HG03280 (cell line): ENCODE measurements around the gene MYEOV.

Source experiments
- ATAC-seq: cut with Tn5 transposase; IDR thresholded peaks from one replicate; pipeline ENCODE4 v1.9.1; 2021; ENCODE audit warnings: mild to moderate bottlenecking, moderate library complexity; ENCODE audit not compliant: unreplicated experiment

MYEOV gene

DNA sequence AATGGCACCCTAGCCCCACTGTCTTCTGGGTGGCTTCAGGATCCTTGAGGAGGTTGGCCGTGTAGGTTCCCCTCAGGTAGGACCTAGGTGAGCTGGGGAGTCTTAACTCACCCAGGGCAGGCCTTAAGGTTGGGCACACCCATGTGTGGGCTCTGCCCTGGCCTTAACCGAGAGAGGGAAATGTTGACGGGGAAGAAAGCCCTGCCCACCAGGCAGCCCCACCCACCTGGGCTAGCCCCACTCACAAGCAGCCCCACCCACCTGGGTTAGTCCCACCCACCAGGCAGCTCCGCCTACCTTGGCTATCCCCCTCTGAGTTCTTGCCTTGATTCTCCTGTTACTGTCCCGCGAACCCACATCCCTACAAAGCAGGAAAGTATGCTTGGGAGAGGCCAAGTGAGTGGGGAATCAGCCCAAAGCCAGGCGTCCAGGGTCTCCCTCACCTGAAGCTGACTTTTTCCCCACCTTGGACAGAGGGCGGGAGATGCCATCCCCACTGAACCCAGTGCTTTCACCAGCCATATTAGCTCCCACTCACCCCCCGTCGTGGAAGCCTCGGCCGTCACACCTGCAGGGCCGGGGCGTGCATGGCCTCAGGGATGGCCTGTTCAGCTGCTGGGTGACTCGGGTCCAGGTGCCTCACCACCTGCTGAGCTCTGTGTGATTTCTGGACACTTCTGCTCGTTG, at the start of gene MYEOV:
Gene MYEOV, plus strand, starts transcription at position 337 of the 687 bp plus-strand sequence. CDS start 1,200 bp downstream, outside the sequence.
- ATAC-seq, result no peak

GRCh38 chr11:69244266-69244665, 49.7 kb upstream of the MYEOV start:
- no peak for ATAC-seq

GRCh38 chr11:69245041-69245440, 48.9 kb upstream of the MYEOV start:
- no peak for ATAC-seq

DNA sequence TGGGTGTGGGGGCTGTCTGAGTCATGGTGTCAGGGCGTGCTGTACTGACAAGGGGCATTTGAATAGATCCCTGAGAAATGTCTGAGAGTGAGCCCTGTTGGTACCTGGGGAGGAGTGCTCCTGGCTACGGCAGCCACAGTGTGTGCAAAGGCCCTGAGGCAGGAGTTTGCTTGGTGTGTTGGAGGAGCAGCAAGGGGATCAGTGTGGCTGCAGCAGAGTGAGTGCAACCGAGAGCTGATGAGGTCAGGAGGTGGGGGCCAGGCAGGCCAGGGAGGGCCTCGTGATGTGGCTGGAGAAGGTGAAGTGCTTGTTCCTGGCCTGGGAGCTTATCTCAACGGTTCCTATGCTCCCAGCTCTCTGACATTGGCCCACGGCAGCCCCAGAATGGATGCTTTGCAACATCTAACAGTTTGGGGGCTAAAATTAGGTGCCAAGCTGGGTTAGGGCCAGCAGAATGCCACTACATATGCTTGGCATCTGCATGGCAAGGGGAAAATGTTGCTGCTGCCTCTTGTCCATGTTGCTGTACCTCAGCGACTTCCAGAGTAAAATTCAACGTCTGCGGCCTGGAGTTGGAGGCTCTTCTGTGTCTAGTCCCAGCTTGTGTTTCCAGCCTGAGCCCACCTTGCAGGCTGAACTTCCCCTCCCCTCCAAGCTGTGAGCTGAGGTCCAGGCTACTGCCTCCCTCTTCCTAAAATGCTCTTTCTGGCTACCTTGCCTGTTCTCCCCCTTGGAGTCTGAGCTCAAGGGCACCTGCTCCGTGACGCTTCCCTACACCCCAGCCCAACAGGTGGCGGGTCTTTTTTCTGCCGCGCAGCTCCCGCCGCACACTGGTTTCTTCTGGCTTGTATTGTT, 48.2 kb upstream of the MYEOV start:
- ATAC-seq, result no peak

DNA sequence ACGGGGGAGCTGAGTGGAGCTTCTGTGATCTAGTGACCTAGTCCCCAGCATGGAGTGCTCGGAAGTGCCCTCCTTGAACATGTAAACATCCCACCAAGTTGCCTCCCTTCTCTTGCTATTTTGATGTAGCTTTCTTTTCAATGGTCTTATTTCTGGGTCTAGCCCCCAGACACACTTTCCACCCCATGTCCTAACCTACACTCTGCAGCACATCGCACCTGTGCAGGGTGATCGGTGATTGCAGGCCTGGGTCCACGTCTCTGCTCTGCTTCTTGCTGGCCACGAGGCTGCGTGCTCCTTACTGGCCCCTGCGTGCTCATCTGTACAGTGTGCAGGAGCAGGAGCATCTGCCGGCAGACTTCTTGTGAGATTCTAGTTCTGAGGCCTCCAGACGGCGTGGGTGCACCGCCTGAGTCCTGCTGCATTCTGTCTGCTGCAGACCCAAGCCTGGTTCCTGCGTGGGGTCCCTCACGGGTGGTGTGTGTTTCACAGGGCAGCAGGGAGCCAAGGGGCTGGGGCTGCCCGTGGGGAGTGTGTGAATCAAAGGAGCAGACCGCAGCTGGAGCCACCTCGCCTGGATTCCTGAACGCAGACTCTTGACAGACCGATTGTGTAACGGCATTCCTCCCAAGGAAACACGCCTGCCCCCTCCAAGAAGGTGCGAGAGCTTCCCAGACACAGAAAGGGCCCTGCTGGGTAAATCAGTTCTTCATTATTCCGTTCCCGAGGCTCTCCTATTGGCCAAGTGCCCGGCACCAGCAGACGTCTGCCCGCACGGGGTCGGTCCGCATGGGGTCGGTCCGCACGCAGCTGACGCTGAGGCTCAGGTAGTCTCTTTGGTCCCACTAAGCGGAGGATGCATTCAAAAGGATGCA, 44.4 kb upstream of the MYEOV start:
- ATAC-seq, result no peak

DNA sequence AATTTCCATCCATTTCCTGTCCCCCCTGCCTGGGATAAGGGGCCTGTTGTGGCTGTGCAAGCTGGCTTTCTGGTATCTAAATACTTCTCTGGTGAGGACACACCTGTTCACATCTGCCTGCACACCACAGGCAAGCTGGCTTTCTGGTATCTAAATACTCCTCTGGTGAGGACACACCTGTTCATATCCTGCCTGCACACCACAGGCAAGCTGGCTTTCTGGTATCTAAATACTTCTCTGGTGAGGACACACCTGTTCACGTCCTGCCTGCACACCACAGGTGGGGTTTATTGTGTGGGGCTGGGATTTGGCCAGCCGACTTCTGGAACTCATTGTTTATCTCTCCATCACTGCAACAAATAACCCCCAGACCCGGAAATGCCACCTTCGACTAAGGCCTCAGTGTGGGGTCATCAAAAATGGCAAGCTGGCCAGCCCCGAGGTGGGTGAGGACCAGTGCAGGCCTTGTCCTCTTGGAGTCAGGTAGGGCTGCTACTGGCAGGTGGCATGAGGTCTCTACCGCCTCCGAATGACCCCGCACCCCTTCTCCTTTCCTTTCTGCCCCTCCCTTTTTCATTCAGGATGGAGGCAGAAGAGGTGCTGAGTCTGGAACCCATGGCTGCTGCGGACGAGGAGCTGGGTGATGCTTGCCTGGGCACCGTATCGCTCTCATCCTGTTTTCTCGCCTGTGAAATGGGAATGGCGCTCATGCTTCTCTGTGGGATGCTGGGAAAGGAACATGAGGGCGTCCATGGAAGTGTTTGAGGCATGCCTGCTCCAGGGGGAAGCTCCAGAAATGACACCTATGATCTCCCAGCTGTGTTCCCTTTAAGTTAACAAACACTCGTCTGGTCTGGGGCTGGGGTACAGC, 43.5 kb upstream of the MYEOV start:
- no peak for ATAC-seq

GRCh38 chr11:69251057-69251393, 42.9 kb upstream of the MYEOV start:
- ATAC-seq, result no peak

- no peak for ATAC-seq
These were observed 42.1 kb upstream of the MYEOV start for GRCh38 chr11:69251639-69252489.

GRCh38 chr11:69252490-69252837, 41.5 kb upstream of the MYEOV start:
- ATAC-seq, result no peak

DNA sequence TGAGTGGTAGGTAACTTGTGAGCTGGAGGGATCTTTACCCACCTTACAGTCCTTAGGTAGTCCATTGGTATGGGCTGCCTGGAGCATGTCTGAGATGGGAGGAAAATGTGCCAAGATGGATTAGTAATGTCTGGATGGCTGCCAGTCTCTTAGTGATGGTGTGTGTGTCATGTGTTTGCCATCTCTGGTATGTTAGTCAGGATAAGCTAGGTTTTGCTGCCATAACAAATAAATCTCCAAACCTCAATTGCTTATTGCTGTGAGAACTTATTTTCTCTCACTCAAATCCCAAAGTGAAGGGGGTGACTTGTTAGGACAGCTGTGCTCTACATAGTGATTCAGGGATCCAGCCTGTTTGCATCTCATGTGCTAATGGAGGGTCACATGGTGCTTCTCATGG, 40.9 kb upstream of the MYEOV start:
- ATAC-seq, result no peak

- ATAC-seq, result no peak
These were observed 36.8 kb upstream of the MYEOV start for GRCh38 chr11:69257134-69257533.

- no peak for ATAC-seq
These were observed 35.9 kb upstream of the MYEOV start for GRCh38 chr11:69257838-69258658.

GRCh38 chr11:69259096-69259495, 34.9 kb upstream of the MYEOV start:
- no peak for ATAC-seq

DNA sequence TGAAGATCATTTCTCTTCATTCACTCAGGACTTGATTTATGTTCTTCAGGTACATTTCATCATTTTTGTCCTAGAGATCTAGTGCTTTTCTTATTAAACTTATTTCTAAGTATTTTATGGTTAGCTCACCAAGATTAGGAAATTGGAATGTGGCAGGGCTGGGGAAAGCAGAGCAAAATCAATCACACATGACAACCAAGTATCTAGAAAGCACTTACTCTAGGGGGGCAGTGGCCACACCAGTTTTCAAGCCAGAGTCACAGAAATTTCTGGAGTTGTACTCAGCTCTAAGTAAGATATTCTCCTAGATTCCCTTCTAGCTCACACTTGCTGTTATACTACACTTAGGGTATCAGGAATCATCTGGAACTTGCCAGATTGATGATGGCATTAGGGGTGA, 33.3 kb upstream of the MYEOV start:
- no peak for ATAC-seq

GRCh38 chr11:69261116-69261515, 32.8 kb upstream of the MYEOV start:
- ATAC-seq, result no peak

DNA sequence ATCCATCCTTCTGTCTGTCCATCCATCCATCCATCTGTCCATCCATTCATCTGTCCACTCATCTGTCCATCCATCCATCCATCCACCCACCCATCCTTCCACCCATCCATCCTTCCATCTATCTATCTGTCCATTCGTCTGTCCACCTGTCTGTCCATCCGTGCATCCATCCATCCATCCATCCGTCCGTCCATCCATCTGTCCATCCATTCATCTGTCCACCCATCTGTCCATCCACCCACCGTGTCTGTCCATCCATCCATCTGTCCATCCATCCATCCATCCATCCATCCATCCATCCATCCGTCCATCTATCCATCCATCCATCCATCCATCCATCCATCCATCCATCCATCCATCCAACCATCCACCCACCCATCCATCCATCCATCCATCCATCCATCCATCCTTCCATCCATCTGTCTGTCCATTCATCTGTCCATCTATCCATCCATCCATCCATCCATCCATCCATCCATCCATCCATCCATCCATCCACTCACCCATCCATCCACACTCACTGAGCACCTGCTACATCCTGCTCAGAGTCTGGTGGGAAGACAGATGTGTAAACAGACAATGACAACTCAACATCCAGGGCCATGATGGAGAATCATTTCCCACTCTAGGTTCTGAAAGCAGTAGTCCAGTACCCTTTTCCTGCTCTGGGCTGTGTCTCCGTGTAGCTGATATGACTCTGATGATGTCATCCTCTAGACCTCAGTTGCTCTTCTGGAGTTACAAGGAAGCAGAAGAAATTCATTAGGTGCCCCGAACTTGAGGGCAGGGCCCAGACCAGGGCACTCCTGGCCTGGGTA, 30.8 kb upstream of the MYEOV start:
- ATAC-seq, result no peak

DNA sequence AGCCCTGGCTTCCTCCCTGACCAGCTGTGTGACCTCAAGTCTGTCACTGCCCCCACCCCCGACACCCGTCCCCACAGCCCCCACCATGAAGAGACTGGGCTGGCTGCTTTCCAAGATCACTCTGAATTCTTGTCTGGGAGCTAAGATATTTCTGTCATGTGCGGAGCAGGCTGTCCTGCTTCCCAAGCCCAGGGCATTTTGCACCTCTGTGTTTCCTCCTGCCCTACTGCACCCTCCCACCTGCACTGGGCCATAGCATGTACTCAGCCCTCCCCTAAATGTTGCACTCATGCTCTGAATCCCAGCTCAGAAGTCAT, 30.3 kb upstream of the MYEOV start:
- ATAC-seq, result no peak

DNA sequence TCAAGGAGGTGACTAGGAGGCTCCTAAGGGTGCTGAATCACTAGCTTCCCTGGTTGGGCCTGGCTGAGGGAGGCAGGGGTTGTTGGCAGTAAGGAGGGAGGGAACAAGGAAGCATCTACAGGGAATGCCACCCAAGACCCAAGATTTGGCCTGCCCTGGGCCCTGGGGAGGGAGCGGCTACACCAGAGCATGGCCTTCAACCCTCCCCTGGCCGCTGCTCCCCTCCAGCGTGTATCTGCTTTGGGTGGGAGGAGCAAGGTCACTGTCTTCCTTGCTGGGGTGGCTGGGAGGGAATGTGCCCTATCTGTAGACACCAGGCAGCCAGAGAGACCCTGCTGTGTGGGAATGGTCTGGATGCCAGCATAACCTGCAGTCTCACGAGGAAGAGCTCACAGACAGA, 29.5 kb upstream of the MYEOV start:
- no peak for ATAC-seq
